OCI-LY3 (cell line): Measurements from ENCODE around the gene GDPD4.

ENCODE experiments used
- CTCF ChIP-seq: fragments of 200-600, 300-600 bp; sonication (generic); IDR thresholded peaks from 2 replicates; pipeline ENCODE4 v1.5.1; 2014; ENCODE audit warnings: antibody characterized with exemption, low read length, low read depth
- EZH2phosphoT487 ChIP-seq: fragments of 200-600 bp; shearing (Covaris generic); IDR thresholded peaks from 2 replicates; pipeline ENCODE4 v1.6.1; 2018; ENCODE audit warnings: antibody characterized with exemption, mixed run types, low read depth

GRCh38 chr11:77322506-77322905 is 21.0 kb upstream of the GDPD4 start:
- TF ChIP-seq CTCF (no peak), EZH2phosphoT487 (no peak)
